GM19240 (cell line): ENCODE data around the gene SPTSSB.

Source experiments
- DNase-seq: peaks from one replicate; pipeline ENCODE4 v3.0.0; 2011; ENCODE audit warnings: low spot score; ENCODE audit not compliant: insufficient read length

Gene SPTSSB

DNA sequence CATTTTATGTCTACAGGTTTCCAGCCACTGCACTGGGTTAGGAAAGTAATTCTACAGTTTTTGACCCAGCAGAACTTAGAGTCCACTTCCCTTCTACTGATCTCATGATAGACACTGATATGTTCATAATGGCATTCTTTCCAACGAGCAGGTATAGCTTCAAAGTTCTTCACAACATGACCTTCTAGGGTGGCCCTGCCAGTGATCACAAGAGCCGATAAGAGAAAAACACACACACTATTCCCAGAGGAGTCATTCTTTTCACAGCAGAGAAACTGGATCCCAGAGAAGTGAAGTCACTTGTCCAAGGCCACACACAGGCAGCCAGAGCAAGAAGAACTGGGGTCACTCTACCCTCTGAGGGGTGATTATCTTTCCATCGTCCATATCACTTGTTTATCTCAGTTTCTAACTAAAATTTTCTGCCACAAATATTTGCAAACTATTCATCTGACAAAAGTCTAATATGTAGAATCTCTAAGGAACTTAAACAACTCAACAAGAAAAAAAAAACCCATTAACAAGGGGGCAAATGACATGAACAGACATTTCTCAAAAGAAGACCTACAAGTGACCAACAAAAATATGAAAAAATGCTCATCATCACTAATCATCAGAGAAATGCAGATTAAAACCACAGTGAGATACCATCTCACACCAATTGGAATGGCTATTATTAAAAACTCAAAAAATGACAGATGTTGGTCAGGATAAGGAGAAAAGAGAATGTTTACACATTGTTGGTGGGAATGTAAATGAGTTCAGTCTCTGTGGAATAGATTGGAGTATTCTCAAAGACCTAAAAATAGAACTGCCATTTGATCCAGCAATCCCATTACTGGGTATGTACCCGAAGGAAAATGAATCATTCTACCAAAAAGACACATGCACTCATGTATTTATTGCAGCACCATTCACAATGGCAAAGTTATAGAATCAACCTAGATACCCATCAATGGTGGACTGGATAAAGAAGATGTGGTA lies 31.5 kb downstream of the SPTSSB start:
- DNase-seq = no peak

DNA sequence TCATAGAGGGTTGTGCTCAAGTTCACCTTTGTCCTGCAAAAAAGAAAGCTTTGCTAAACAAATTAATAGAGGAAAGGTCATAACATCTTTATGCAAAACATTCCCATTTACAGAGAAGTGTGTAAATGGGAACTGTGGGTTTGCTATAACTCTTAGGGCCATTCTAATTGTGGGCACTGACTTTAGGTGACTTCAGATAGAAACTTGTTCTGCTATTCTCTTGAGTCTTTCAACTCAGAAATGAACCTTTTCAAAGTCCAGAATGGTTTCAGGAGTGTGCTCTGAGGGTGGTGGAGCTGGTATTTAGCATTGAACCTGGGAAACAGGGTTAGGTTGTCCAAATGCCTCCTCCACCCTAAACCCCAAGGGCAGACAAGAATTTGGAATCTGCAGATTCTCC lies 34.0 kb downstream of the SPTSSB start:
- no peak for DNase-seq

DNA sequence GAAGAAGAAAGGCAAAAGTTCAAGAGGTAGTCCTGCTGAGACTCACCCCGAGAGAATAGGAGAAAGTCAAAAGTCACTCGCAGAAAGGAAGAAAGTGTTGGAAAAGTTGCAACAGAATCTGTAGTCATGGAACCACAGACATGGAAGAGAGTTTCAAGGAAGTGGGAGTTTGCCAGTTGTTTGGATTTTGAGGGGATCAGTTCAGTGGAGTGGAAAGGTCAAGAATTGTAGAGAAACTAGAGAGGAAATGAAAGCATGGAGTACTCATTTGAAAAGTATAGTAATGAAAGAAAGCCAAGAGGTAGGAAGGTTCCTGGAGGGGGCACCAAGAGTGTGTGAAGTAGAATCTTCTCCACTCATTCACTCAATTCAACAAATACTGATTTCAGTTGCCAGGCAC lies 34.7 kb downstream of the SPTSSB start:
- DNase-seq = no peak

DNA sequence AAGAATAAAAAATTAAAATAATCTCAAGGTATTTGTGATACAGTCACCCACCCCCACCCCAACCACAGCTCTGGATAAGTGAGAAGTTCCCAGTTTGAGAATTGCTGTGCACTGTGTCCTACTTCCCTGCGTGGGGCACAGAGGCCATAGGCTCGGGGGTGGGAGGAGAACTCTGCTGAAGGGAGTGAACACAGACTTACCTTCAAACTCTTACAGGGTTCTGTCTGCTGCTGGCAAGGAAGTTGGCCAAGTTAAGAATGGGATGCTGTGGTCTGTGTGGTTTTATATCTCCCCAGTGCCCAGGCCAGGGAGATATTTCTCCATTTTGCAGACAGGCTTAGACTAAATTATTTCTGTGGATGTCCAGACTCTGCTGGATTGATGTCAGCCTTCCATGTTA lies 37.6 kb downstream of the SPTSSB start:
- DNase-seq = no peak

DNA sequence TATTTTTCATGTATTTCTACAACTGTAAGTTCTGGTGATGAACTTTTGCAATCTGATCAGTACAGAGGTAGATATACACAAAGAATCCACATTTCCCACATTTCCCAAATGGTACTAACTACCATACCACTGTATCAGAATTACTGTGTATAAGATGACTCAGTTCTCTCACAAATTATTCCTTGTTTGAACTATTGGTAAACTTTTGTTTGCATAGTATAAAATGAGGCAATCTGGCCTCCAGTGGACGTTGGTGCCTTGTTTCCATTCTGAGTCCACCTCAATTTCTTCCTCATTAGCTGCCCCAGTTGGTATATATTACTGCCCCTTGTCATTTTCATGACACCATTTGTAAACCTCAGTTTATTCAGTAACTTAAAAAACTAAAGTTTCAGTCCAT lies 38.5 kb downstream of the SPTSSB start:
- DNase-seq = no peak

DNA sequence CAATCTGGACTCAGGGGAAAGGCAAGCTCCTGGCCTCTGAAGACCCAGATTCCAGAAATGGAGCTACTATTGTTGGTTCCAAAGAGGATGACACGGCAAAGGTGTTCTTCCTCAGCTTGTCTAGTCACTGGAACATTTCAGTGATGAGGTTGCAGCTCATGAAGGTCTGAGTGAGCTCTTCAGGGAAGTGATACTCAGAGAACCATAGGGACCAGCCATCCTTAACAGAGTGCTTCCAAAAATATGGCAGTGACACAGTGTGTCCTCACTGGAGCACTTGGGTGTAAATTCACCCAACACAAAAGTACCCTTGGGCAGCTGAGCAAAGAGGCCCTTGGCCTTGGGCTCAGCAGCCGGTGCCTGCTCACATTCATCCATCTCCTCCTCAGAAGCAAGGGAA lies 46.3 kb downstream of the SPTSSB start:
- DNase-seq = no peak

DNA sequence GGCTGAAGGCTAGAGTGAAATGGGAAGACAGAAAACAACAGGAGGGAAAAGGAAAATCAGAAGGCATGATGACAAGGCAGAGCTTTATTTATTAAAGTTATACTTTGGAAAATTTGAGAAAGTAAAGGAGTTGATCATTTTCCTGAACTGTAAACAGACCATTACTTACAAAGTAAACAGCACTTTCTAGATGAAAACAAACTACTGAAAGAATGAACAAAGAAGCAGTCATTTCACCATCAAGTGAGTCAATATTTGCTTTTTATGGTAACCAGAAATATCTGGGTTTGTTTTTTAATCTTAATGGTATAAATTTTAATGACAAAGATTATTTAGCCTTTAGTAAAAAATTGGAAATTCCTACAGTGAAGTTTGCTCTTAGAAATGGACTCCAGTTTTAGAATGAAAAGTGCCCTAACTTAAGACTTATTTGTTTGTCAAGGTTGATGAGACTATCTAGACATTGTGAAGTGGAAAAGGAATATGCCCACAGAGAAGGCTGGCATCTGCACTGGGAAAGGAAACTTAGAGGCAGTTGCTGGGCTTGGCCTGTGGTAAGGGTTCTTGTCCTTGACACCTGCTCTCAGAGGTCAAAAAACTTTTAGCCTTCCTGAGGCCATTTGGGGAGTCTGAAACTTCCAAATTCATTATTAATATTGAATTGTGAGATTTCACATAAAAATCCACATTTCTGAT lies 47.2 kb downstream of the SPTSSB start:
- DNase-seq = no peak

DNA sequence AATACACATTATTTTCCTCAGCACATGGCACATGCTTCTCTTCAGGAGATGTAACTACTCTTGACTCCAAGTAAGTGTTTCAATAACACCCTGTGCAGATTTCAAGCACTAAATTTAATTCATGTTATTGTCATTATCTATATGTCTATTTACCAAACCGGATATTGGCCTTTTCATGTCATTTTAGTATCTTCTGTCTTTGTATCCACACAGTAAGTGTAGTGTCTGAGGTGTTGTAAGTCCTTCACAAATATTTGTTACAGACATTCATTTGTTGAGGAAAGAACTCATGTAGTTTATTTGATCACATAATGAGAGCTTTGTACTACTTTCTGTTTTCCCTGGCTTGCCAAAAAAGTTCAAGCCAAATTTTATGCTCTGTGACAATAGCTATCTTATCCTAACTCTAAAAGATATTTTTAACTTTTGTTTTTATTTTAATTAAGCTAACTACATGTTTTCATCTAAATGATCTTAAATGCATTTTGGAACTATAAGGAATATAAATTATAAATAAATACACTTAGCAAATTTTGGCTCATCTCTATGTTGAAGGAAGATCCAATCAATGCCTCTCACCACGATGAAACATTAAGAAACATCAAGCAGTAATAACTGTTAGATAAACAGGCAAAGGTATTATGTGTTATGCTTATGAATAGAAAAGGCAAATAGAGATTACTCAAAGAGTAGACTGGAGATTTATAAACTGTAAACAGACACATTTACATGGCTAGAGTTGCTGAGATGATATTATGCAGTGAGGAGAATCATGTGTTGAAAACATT lies 48.3 kb downstream of the SPTSSB start:
- DNase-seq = no peak

DNA sequence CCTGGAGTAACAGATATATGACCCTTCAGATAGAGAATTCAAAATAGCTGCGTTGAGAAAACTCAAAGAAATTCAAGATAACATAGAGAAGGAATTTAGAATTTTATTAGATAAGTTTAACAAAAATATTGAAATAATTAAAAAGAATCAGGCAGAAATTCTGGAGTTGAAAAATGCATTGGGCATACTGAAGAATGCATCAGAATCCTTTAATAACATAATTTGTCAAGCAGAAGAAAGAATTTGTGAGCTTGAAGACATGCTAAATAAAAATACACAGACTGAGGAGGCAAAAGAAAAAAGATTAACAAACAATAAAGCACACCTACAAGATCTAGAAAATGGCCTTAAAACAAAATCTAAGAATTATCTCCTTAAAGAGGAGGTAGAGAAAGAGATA lies 50.5 kb downstream of the SPTSSB start:
- DNase-seq = no peak

DNA sequence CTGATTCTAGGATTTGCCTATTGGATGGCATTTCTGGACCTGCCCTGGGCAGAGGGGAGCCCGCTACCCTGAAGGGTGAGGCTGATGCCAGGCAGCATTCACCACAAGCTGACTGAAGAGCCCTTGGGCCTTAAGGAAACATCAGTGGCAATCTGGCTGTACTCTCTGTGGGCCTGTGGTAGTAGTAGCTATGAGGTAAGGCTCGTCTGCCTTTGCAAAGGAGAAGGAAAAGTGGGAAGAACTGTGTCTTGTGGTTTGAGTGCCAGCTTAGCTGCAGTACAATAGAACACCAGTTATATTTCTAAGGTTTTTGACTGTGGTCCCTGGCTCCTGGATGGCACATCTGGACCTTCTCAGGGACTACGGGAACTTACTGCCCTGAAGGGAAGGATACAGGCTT lies 51.5 kb downstream of the SPTSSB start:
- no peak for DNase-seq

DNA sequence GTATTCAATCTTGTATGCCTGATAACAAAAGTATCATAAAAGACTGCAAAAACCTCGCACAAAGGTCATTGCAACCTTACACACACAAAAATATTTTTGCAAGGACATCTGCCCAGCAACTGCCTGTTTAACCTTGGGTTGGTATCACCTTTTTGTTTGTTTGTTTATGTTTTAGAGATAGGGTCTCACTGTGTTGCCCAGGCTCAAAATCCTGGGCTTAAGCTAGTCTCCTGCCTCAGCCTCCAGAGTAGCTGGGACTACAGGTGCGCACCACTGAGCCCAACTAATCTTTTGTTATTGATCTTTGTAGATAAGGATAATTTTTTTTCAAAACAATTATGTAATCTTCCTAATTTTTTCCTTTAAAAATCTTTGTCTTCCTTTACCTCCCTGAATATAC lies 54.2 kb downstream of the SPTSSB start:
- no peak for DNase-seq

DNA sequence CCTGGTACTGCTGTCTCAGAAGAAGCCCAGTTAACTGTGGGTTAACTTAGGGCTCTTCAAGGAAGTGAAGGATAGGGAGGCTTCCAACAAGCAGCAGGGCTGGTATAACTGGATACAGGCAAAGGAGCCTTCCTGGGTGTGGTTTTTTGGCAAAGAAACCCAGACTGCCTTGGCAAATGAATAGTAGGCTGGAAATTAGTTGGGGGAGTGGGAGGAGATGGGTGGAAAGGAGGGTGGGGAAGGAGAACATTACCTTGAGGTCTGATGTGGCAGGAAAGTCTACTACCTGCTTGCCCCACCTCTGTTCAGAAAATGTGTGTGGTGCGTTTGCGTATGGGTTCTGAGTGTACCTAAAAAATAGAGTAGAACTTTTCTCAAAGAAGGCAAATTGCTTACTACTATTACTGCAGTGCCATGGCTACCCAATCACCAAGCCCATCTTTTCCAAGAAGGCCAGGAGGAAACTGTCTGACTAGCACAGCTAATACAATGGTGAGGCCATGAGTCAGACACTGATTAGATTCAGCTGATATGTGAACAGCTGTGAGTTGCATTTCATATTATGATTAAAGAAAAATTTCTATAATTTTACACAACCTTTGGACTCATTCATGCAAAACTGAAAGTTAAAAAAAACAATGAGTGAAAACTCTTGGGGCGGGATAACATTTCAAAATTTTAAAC lies 55.2 kb downstream of the SPTSSB start:
- no peak for DNase-seq

DNA sequence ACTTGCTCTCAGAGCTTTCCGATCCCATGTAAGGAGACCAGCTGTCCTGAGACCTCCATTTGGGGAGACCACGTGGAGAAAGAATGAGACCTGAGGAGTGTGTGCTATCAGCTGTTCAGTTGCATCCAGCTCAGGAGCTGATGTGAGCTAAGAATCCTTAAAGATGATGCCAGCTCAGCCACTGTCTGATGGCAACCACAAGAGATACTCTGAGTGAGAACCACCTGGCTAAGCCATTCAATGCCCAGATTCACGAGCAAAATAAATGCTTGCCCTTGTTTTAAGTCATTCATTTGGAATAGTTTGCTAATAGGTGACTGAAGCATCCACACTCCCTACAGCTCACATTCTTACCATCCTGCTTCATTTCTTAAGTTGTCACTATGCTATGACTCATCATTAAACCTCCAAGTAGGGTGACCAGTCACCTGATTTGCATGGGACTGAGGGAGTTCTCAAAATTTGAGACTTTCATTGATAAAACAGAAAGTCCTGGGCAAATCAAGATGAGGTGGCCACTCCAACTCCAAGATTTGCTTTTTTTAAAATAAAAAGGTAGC lies 56.4 kb downstream of the SPTSSB start:
- DNase-seq = no peak

DNA sequence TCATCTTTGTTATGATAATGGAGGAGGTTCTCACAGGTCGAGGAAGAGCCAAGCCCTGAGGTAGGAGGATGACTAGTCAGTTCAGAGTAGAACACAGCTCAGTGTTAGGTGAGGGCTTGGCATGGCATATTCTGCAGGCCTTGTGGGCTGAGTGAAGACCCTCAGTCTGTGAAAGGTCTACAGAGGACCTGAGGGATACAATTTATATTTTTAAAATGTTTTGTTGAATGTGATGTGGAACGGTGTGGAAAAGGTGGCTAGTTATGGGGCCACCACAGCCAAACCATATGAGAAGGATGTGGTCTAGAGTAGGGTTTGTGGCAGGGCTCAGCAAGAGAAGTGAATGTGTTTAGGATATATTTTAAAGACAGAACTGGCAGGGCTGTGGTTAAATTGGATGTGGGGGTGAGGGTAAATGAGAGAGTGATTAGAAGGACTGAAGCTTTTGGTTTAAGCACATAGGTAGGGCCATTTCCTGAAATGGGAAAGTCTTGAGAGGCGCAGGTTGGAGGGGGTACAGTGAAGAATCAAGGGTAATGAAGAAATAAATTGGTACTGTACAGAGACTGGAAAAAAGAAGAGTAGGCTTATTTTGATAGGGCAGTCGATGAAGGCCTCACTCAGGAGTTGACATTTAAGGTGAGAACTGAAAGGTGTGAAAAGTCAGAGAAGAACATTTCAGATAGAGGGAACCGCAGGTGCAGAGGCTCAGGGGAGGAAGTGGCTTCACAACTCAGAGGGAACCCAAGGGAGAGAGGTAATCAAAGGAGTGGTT lies 60.5 kb downstream of the SPTSSB start:
- no peak for DNase-seq

DNA sequence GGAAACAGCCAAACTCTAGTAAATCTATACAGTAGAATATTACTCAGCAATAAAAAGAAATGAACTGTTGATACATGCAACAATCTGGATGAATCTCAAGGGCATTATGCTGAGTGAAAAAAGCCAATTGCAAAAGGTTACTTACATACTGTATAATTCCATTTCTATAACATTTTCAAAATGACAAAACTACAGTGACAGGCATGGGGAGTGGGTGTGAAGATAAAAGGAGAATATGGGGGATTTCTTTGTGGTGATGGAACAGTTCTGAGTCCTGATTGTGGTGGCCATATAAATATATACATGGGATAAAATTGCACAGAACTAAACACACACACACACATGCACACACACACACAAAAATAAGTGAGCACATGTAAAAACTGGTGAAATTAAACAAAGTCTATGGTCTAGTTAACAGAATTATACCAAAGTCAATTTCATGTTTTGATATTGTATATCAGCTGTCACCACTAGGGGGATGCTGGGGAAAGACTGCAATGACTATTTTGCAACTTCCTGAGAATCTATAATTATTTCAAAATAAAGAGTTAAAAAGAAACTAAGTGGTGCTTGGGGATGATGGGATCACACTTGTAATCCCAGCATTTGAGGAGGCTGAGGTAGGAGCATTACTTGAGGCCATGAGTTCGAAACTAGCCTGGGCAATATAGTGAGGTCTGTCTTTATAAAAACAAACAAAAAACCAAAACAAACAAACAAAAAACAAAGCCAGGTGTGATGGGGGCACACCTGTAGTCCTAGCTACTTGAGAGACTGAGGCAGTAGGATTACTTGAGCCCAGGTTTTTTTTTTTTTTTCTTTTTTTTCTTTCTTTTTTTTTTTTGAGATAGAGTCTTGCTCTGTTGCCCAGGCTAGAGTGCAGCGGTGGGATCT lies 66.0 kb downstream of the SPTSSB start:
- no peak for DNase-seq

DNA sequence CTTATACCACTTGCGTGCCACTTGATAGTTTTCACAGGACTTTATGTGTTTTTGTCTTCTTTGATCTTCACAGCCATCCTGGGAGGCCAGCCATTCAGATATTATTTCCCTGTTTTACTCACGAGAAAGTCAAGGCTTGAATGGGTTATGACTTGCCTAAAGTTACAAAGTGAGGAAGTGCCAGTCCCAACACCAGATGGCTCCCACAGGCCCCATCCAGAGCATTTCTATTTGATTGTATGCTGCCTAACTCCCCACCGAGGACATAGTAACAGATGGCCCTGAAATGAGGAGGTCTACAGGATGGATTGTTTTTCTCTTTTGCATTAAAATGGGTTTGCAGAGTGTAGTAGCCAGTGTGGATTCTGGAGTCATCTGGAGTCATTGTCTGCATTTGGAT lies 74.5 kb downstream of the SPTSSB start:
- DNase-seq = no peak

DNA sequence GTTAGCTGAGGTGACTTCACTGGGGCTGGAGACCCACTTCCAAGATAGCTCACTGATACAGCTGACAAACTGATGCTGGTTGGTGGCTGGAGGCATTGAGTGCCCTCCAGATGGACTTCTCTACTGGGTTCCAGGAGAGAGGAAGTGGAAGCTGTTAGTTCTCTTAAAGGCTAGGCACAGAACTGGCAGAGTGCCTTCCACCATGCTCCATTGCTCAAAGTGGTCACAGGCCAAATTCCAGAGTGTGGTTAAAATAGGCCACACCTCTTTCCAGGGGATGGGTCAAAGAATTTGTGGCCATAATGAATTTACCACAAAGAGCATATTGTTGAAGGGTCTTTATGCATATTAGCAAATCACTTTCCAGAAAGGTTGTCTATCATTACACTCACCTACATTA lies 76.0 kb downstream of the SPTSSB start:
- no peak for DNase-seq
